T-helper 22 cell (primary cell): ENCODE data around the gene PDHA1.

Experiments
- DNase-seq: peaks from one replicate; pipeline ENCODE4 v3.0.0-alpha.2; 2020; ENCODE audit warnings: low read depth

PDHA1 gene

GRCh38 chrX:19343535-19344408, at the start of gene PDHA1:
Gene PDHA1 (plus strand): TSS chrX:19343927. CDS start chrX:19344038, 111 bp downstream.
- DNase-seq, result peak; percentile 84

GRCh38 chrX:19303256-19303880, 40.4 kb upstream of the PDHA1 start:
- DNase-seq, result no peak

GRCh38 chrX:19326567-19326966, 17.2 kb upstream of the PDHA1 start:
- DNase-seq, result no peak

GRCh38 chrX:19331831-19332230, 11.9 kb upstream of the PDHA1 start:
- DNase-seq, result no peak

GRCh38 chrX:19332983-19333382, 10.7 kb upstream of the PDHA1 start:
- DNase-seq, result no peak

GRCh38 chrX:19334945-19335626, 8.6 kb upstream of the PDHA1 start:
- DNase-seq, result no peak

GRCh38 chrX:19342331-19342906, 1.3 kb upstream of the PDHA1 start:
- no peak for DNase-seq

- DNase-seq, result no peak
These were observed 617 bp upstream of the PDHA1 start for GRCh38 chrX:19343085-19343534.

GRCh38 chrX:19344661-19345060, 934 bp downstream of the PDHA1 start:
- DNase-seq, result no peak

- DNase-seq, result no peak
These were observed 4.2 kb downstream of the PDHA1 start for GRCh38 chrX:19347916-19348315.

GRCh38 chrX:19349264-19349663, 5.5 kb downstream of the PDHA1 start:
- no peak for DNase-seq

- DNase-seq, result no peak
These were observed 7.2 kb downstream of the PDHA1 start for GRCh38 chrX:19350941-19351384.

GRCh38 chrX:19354625-19355024, 10.9 kb downstream of the PDHA1 start:
- no peak for DNase-seq

GRCh38 chrX:19358521-19358920, 14.8 kb downstream of the PDHA1 start:
- no peak for DNase-seq

GRCh38 chrX:19360903-19361302, 17.2 kb downstream of the PDHA1 start:
- no peak for DNase-seq

- no peak for DNase-seq
These were observed 18.0 kb downstream of the PDHA1 start for GRCh38 chrX:19361701-19362100.

- no peak for DNase-seq
These were observed 24.8 kb downstream of the PDHA1 start for GRCh38 chrX:19368576-19368975.

- no peak for DNase-seq
These were observed 26.3 kb downstream of the PDHA1 start for GRCh38 chrX:19370061-19370460.

- peak; percentile 18 for DNase-seq
These were observed 28.4 kb downstream of the PDHA1 start for GRCh38 chrX:19372170-19372546.

GRCh38 chrX:19372547-19373331, 29.0 kb downstream of the PDHA1 start:
- no peak for DNase-seq

- DNase-seq, result no peak
These were observed 29.7 kb downstream of the PDHA1 start for GRCh38 chrX:19373351-19373891.
